Testis (tissue), 3 donors: ENCODE data around the gene FAM53A. TPM values are rescaled to one million over a fixed set of nuclear protein-coding genes. Genes with fewer than 3 reads are reported as not detected.

Source experiments
- DNase-seq: peaks from one replicate; pipeline ENCODE4 v3.0.0-alpha.2; 2019
- H3K27ac ChIP-seq, 2 donors: fragments of 200-600 bp; sonication (generic); one replicate each; pipeline ENCODE4 v1.5.1; 2019
- H3K27me3 ChIP-seq: fragments of 200-600 bp; sonication (generic); one replicate; pipeline ENCODE4 v1.5.1; 2019
- H3K36me3 ChIP-seq: fragments of 200-600 bp; sonication (generic); one replicate; pipeline ENCODE4 v1.5.1; 2017; ENCODE audit warnings: low read depth; ENCODE audit errors: missing control alignments
- H3K4me1 ChIP-seq: fragments of 200-600 bp; sonication (generic); one replicate; pipeline ENCODE4 v1.5.1; 2019
- H3K4me3 ChIP-seq, 2 donors: fragments of 200-600 bp; sonication (generic); one replicate each; pipeline ENCODE4 v1.5.1; 2017 to 2019
- H3K9me3 ChIP-seq: fragments of 200-600 bp; sonication (generic); one replicate; pipeline ENCODE4 v1.5.1; 2017
- CTCF ChIP-seq, 3 experiments: fragments of 450-650 bp in 2 of 3; fragments of 200-600 bp in 1 of 3; sonication (generic) in 1 of 3; IDR thresholded peaks; one replicate each; pipeline ENCODE4 v1.5.1; 2016 to 2019; ENCODE audit warnings: antibody characterized with exemption in 3 of 3, mild to moderate bottlenecking in 2 of 3, moderate library complexity in 1 of 3
- POLR2A ChIP-seq: fragments of 450-650 bp; IDR thresholded peaks from one replicate; pipeline ENCODE4 v1.6.1; 2017; ENCODE audit warnings: antibody characterized with exemption, mild to moderate bottlenecking, moderate library complexity
- WGBS, 2 donors: methylation state at CpG; one replicate each; pipeline ENCODE4 v1.1.5; 2018; 5-methylcytosine and 5-hydroxymethylcytosine counted together
- intact Hi-C: fragments of 100-400 bp; cut with DNase I; formaldehyde crosslinking; loops from one replicate; pipeline ENCODE4 v1.15.1; 2023; ENCODE audit warnings: low total_unique reads
- polyA plus RNA-seq: library from polyadenylated mRNA; stranded (reverse); fragments of 350-450 nt; fragmentation: Illumina TruSeq; extraction: RNeasy Lipid Tissue Mini Kit (QIAGEN cat#74804); gene quantifications from one replicate; pipeline ENCODE4 v1.2.3, GENCODE V29; 2014; ENCODE audit warnings: low read depth, low replicate concordance; ENCODE audit not compliant: insufficient read depth
- small RNA-seq, 2 donors: library from RNA; depleted of rRNA; stranded (forward); fragments of <200 nt; gene quantifications; one replicate each; pipeline ENCODE3, GENCODE V24; 2016
- total RNA-seq, 2 donors: library from RNA; depleted of rRNA; stranded (reverse); fragments of >200 nt; gene quantifications; one replicate each; pipeline ENCODE4 v1.2.3, GENCODE V29; 2016

The FAM53A gene
- total and polyA plus RNA-seq, 3 donors from 2014 or later, result 24.2 to 60.8 (median 41.3) TPM

GRCh38 chr4:1592709-1593417 is 91.2 kb downstream of the FAM53A start:
- intact Hi-C loops, result no loop called here
- no peak for TF ChIP-seq CTCF (IDR thresholded peaks at IDR 0.05)
- no peak for TF ChIP-seq POLR2A
- H3K27ac ChIP-seq, result no peak overlapping the region
- H3K9me3 ChIP-seq, result no peaks in the 10 kb centered on the region
- H3K27me3 ChIP-seq, result no peaks in the 10 kb centered on the region
- H3K4me1 ChIP-seq, result no peaks in the 10 kb centered on the region
- H3K36me3 ChIP-seq, result no peaks in the 10 kb centered on the region
- WGBS, 2 donors, result 69 to 77% methylated on average over 7 to 58 of the region's 62 CpGs
- H3K4me3 ChIP-seq, result peak overlapping the region in 1 of 2 donors; percentile 44
- DNase-seq, result no peak

GRCh38 chr4:1592068-1592708 is 91.9 kb downstream of the FAM53A start:
- Histone ChIP-seq H3K27me3 (no peaks in the 10 kb centered on the region), H3K9me3 (no peaks in the 10 kb centered on the region), H3K4me3 (peak overlapping the region in 1 of 2 donors; percentile 44), H3K27ac (no peak overlapping the region), H3K36me3 (no peaks in the 10 kb centered on the region), H3K4me1 (no peaks in the 10 kb centered on the region)
- WGBS, 2 donors, result 68 to 69% methylated on average over 27 to 36 of the region's 36 CpGs
- TF ChIP-seq CTCF (IDR thresholded peaks at IDR 0.05), result no peak
- TF ChIP-seq POLR2A, result no peak
- no peak for DNase-seq
- intact Hi-C loops, result no loop called here

- DNase-seq, result no peak
- no peaks in the 10 kb centered on the region for H3K27me3 ChIP-seq
- no peak for TF ChIP-seq POLR2A
- no peak for TF ChIP-seq CTCF (IDR thresholded peaks at IDR 0.05)
- WGBS, 2 donors, result 93 to 100% methylated on average over 3 of the region's 3 CpGs
- no peaks in the 10 kb centered on the region for H3K9me3 ChIP-seq
- H3K4me3 ChIP-seq, result no peak overlapping the region
- no peaks in the 10 kb centered on the region for H3K36me3 ChIP-seq
- no peak overlapping the region for H3K27ac ChIP-seq
- H3K4me1 ChIP-seq, result no peaks in the 10 kb centered on the region
- intact Hi-C loops, result no loop called here
Measured at GRCh38 chr4:1591107-1591506, 93.0 kb downstream of the FAM53A start.

- Histone ChIP-seq H3K27ac (no peak overlapping the region), H3K4me1 (no peaks in the 10 kb centered on the region), H3K36me3 (no peaks in the 10 kb centered on the region), H3K9me3 (no peaks in the 10 kb centered on the region), H3K27me3 (no peaks in the 10 kb centered on the region), H3K4me3 (no peak overlapping the region)
- DNase-seq, result no peak
- no peak for TF ChIP-seq CTCF (IDR thresholded peaks at IDR 0.05)
- TF ChIP-seq POLR2A, result no peak
- intact Hi-C loops, result no loop called here
- WGBS, 2 donors, result 71 to 76% methylated on average over 4 of the region's 4 CpGs
Measured at GRCh38 chr4:1590244-1590643, 93.9 kb downstream of the FAM53A start.

Small RNA genes lying within 50 kb of the gene (small RNA-seq; reads per million reads assigned to genes)
- 0 reads per million in 2 donors for gene RF00019

Other genes with a start within 250 kb of the FAM53A start
- gene SLBP, start 28.0 kb upstream of the FAM53A start, total RNA-seq, result 100 to 1,000 TPM; 137 to 173 TPM
- gene SLBP, start 28.0 kb upstream of the FAM53A start, polyA plus RNA-seq, result 118 TPM
- gene TMEM129, start 37.0 kb upstream of the FAM53A start, total RNA-seq, result 10 to 100 TPM; 76.1 to 76.4 TPM
- 34.0 TPM for gene TMEM129, start 37.0 kb upstream of the FAM53A start, polyA plus RNA-seq
- gene TACC3, start 37.2 kb upstream of the FAM53A start, total RNA-seq, result 100 to 1,000 TPM in 1 of 2 donors, 10 to 100 TPM in 1; 82.9 to 112 TPM
- 158 TPM for gene TACC3, start 37.2 kb upstream of the FAM53A start, polyA plus RNA-seq
- 10 to 100 TPM; 79.6 to 93.7 TPM for gene FGFR3, start 109.0 kb upstream of the FAM53A start, total RNA-seq
- gene FGFR3, start 109.0 kb upstream of the FAM53A start, polyA plus RNA-seq, result 39.2 TPM
- gene LETM1, start 171.8 kb upstream of the FAM53A start, total RNA-seq, result 100 to 1,000 TPM in 1 of 2 donors, 10 to 100 TPM in 1; 90.7 to 124 TPM
- 38.1 TPM for gene LETM1, start 171.8 kb upstream of the FAM53A start, polyA plus RNA-seq
- 100 to 1,000 TPM; 124 to 144 TPM for gene NSD2, start 187.1 kb upstream of the FAM53A start, total RNA-seq
- 108 TPM for gene NSD2, start 187.1 kb upstream of the FAM53A start, polyA plus RNA-seq